Astrocyte (in vitro differentiated cells and primary cell): ENCODE results near the gene WNT3A. TPM values are rescaled to one million over a fixed set of nuclear protein-coding genes. Genes with fewer than 3 reads are reported as not detected.

Source experiments
- DNase-seq: peaks from one replicate; pipeline ENCODE4 v3.0.0-alpha.2; 2010; ENCODE audit warnings: low read depth
- FAIRE-seq: peaks from 2 replicates; lab custom pipeline; 2011; peaks lifted over from hg19 to GRCh38; lab: Jason Lieb, UNC
- H2AFZ ChIP-seq: 2 replicates; pipeline ENCODE4 v1.6.0; 2012; ENCODE audit warnings: low read depth, low read length, inconsistent platforms
- H3K27ac ChIP-seq: 2 replicates; pipeline ENCODE4 v1.5.1; 2011; ENCODE audit warnings: low read depth, low read length, inconsistent platforms
- H3K27me3 ChIP-seq: 2 replicates; pipeline ENCODE4 v1.6.0; 2011; ENCODE audit warnings: low read length, inconsistent platforms; ENCODE audit not compliant: insufficient read depth
- H3K36me3 ChIP-seq: 2 replicates; pipeline ENCODE4 v1.5.1; 2011; ENCODE audit warnings: low read length, inconsistent platforms; ENCODE audit not compliant: insufficient read depth
- H3K4me1 ChIP-seq: 2 replicates; pipeline ENCODE4 v1.5.1; 2011; ENCODE audit warnings: low read length, inconsistent platforms; ENCODE audit not compliant: insufficient read depth
- H3K4me2 ChIP-seq: 2 replicates; pipeline ENCODE4 v1.6.0; 2012; ENCODE audit warnings: low read length, inconsistent platforms
- H3K4me3 ChIP-seq: 2 replicates; pipeline ENCODE4 v1.5.1; 2011; ENCODE audit warnings: low read depth, mild to moderate bottlenecking, low read length, inconsistent platforms; ENCODE audit not compliant: insufficient read depth
- H3K79me2 ChIP-seq: 2 replicates; pipeline ENCODE4 v1.6.0; 2012; ENCODE audit warnings: mild to moderate bottlenecking, low read length, inconsistent platforms; ENCODE audit not compliant: insufficient read depth
- H3K9ac ChIP-seq: 2 replicates; pipeline ENCODE4 v1.6.0; 2012; ENCODE audit warnings: mild to moderate bottlenecking, low read length, inconsistent platforms
- H3K9me3 ChIP-seq: 2 replicates; pipeline ENCODE4 v1.5.1; 2012; ENCODE audit warnings: low read depth, mild to moderate bottlenecking, low read length, inconsistent platforms; ENCODE audit not compliant: insufficient read depth
- H4K20me1 ChIP-seq: 2 replicates; pipeline ENCODE4 v1.6.0; 2012; ENCODE audit warnings: low read length, inconsistent platforms; ENCODE audit not compliant: insufficient read depth
- H3K27ac Mint-ChIP-seq: one replicate; pipeline ENCODE4 v1.8.0; 2021; ENCODE audit warnings: mild to moderate bottlenecking, mixed read lengths; ENCODE audit not compliant: unreplicated experiment
- H3K27me3 Mint-ChIP-seq: one replicate; pipeline ENCODE4 v1.8.0; 2021; ENCODE audit warnings: low read depth, mixed read lengths; ENCODE audit not compliant: unreplicated experiment
- H3K36me3 Mint-ChIP-seq: one replicate; pipeline ENCODE4 v1.8.0; 2021; ENCODE audit warnings: low read depth, mixed read lengths; ENCODE audit not compliant: unreplicated experiment
- H3K4me1 Mint-ChIP-seq: one replicate; pipeline ENCODE4 v1.8.0; 2021; ENCODE audit warnings: low read depth, mixed read lengths; ENCODE audit not compliant: unreplicated experiment
- H3K4me3 Mint-ChIP-seq: one replicate; pipeline ENCODE4 v1.8.0; 2021; ENCODE audit warnings: mild to moderate bottlenecking, moderate library complexity, mixed read lengths; ENCODE audit not compliant: unreplicated experiment
- H3K9me3 Mint-ChIP-seq: one replicate; pipeline ENCODE4 v1.8.0; 2021; ENCODE audit warnings: mild to moderate bottlenecking, mixed read lengths; ENCODE audit not compliant: unreplicated experiment
- CTCF ChIP-seq: IDR thresholded peaks from 2 replicates; pipeline ENCODE4 v1.5.1; 2011; ENCODE audit warnings: low read depth, mild to moderate bottlenecking, inconsistent platforms, low read length, moderate library complexity; ENCODE audit not compliant: insufficient read depth
- EZH2 ChIP-seq: IDR thresholded peaks from 2 replicates; pipeline ENCODE4 v1.6.1; 2012; ENCODE audit warnings: mild to moderate bottlenecking, low read length, inconsistent platforms; ENCODE audit not compliant: insufficient read depth
- total RNA-seq: library from RNA; stranded (reverse); gene quantifications from 2 replicates; pipeline ENCODE4 v1.2.1, GENCODE V29; 2021

The WNT3A gene
- total RNA-seq, 1 donor from 2014 or later: not detected

GRCh38 chr1:227987181-227987580 lies 19.6 kb upstream of the WNT3A start:
- Mint-ChIP-seq H3K9me3 (peaks cover 3% of the 10 kb centered on the region), H3K4me1 (no peaks in the 10 kb centered on the region), H3K4me3 (no peak overlapping the region), H3K27me3 (peaks cover 31% of the 10 kb centered on the region), H3K36me3 (no peaks in the 10 kb centered on the region), H3K27ac (no peak overlapping the region)
- no peak for FAIRE-seq
- no peak overlapping the region for H3K4me3 ChIP-seq
- H3K9ac ChIP-seq: no peak overlapping the region
- TF ChIP-seq EZH2 (no peak), CTCF (no peak)
- H3K9me3 ChIP-seq: no peaks in the 10 kb centered on the region
- no peaks in the 10 kb centered on the region for H3K36me3 ChIP-seq
- no peaks in the 10 kb centered on the region for H3K79me2 ChIP-seq
- DNase-seq: no peak
- H3K27me3 ChIP-seq: peaks cover 4% of the 10 kb centered on the region
- no peaks in the 10 kb centered on the region for H3K4me1 ChIP-seq
- no peaks in the 10 kb centered on the region for H4K20me1 ChIP-seq
- no peak overlapping the region for H3K27ac ChIP-seq
- no peak overlapping the region for H2AFZ ChIP-seq
- no peak overlapping the region for H3K4me2 ChIP-seq

- Histone ChIP-seq H3K4me3 (no peak overlapping the region), H3K36me3 (no peaks in the 10 kb centered on the region), H3K79me2 (no peaks in the 10 kb centered on the region), H3K4me1 (no peaks in the 10 kb centered on the region), H4K20me1 (no peaks in the 10 kb centered on the region), H3K9ac (no peak overlapping the region), H3K27ac (no peak overlapping the region), H3K9me3 (no peaks in the 10 kb centered on the region), H3K27me3 (no peaks in the 10 kb centered on the region), H3K4me2 (no peak overlapping the region), H2AFZ (no peak overlapping the region)
- DNase-seq: no peak
- no peak overlapping the region for H3K27ac Mint-ChIP-seq
- H3K27me3 Mint-ChIP-seq: peaks cover 55% of the 10 kb centered on the region
- TF ChIP-seq EZH2 (no peak), CTCF (no peak)
- FAIRE-seq: no peak
- H3K4me3 Mint-ChIP-seq: no peak overlapping the region
- H3K9me3 Mint-ChIP-seq: peaks cover 21% of the 10 kb centered on the region
- no peaks in the 10 kb centered on the region for H3K36me3 Mint-ChIP-seq
- no peaks in the 10 kb centered on the region for H3K4me1 Mint-ChIP-seq
Observed at GRCh38 chr1:227994632-227995300, 12.0 kb upstream of the WNT3A start.
